Neutrophil (primary cell): ENCODE results near the gene TNS4.

Experiments
- H3K27ac ChIP-seq: fragments of 200-600 bp; sonication (generic); 2 replicates; pipeline ENCODE4 v1.5.1; 2016; ENCODE audit warnings: mild to moderate bottlenecking, moderate library complexity
- H3K27me3 ChIP-seq: fragments of 200-600 bp; sonication (generic); 2 replicates; pipeline ENCODE4 v1.6.0; 2016; ENCODE audit warnings: mild to moderate bottlenecking
- H3K36me3 ChIP-seq: fragments of 200-600 bp; sonication (generic); 2 replicates; pipeline ENCODE4 v1.5.1; 2017
- H3K4me1 ChIP-seq, 2 experiments: fragments of 200-600 bp in 1 of 2; sonication (generic) in 1 of 2; 1 replicate in 1 of 2; 2 replicates in 1 of 2; pipeline versions ENCODE4 v1.5.1 to v1.6.1; 2013 to 2016; ENCODE audit warnings: low read depth in 1 of 2, low read length in 1 of 2, mild to moderate bottlenecking in 1 of 2, moderate library complexity in 1 of 2; ENCODE audit not compliant: control insufficient read depth in 1 of 2, insufficient read depth in 1 of 2
- H3K4me3 ChIP-seq, 2 experiments: fragments of 200-600 bp in 1 of 2; sonication (generic) in 1 of 2; 1 replicate in 1 of 2; 2 replicates in 1 of 2; pipeline ENCODE4 v1.5.1; 2013 to 2016; ENCODE audit warnings: low read depth in 1 of 2, low read length in 1 of 2, mild to moderate bottlenecking in 1 of 2, moderate library complexity in 1 of 2
- H3K9me3 ChIP-seq: fragments of 200-600 bp; sonication (generic); 2 replicates; pipeline ENCODE4 v1.5.1; 2016
- CTCF ChIP-seq: fragments of 200-600 bp; sonication (generic); IDR thresholded peaks from 2 replicates; pipeline ENCODE4 v1.5.1; 2016; ENCODE audit warnings: antibody characterized with exemption

Gene TNS4

GRCh38 chr17:40493697-40494096, 7.7 kb downstream of the TNS4 start:
- no peaks in the 10 kb centered on the region for H3K36me3 ChIP-seq
- H3K4me3 ChIP-seq: no peak overlapping the region
- no peak overlapping the region for H3K27ac ChIP-seq
- H3K4me1 ChIP-seq: no peaks in the 10 kb centered on the region
- no peaks in the 10 kb centered on the region for H3K9me3 ChIP-seq
- no peak for TF ChIP-seq CTCF
- H3K27me3 ChIP-seq: peaks cover 64% of the 10 kb centered on the region

GRCh38 chr17:40491486-40491885, 9.9 kb downstream of the TNS4 start:
- no peaks in the 10 kb centered on the region for H3K9me3 ChIP-seq
- peaks cover 0 to 3% of the 10 kb centered on the region in 2 experiments for H3K4me1 ChIP-seq
- H3K4me3 ChIP-seq: no peak overlapping the region
- H3K27ac ChIP-seq: no peak overlapping the region
- H3K36me3 ChIP-seq: no peaks in the 10 kb centered on the region
- peaks cover 65% of the 10 kb centered on the region for H3K27me3 ChIP-seq
- TF ChIP-seq CTCF: no peak

- Histone ChIP-seq H3K27me3 (peaks cover 66% of the 10 kb centered on the region), H3K4me1 (peaks cover 0 to 3% of the 10 kb centered on the region in 2 experiments), H3K9me3 (no peaks in the 10 kb centered on the region), H3K27ac (no peak overlapping the region), H3K4me3 (no peak overlapping the region), H3K36me3 (no peaks in the 10 kb centered on the region)
- no peak for TF ChIP-seq CTCF
These were observed 10.4 kb downstream of the TNS4 start for GRCh38 chr17:40490982-40491381.

- TF ChIP-seq CTCF: no peak
- peaks cover 0 to 3% of the 10 kb centered on the region in 2 experiments for H3K4me1 ChIP-seq
- no peak overlapping the region for H3K4me3 ChIP-seq
- H3K27me3 ChIP-seq: peaks cover 66% of the 10 kb centered on the region
- no peak overlapping the region for H3K27ac ChIP-seq
- no peaks in the 10 kb centered on the region for H3K36me3 ChIP-seq
- H3K9me3 ChIP-seq: no peaks in the 10 kb centered on the region
These were observed 11.1 kb downstream of the TNS4 start for GRCh38 chr17:40490289-40490853.

GRCh38 chr17:40487371-40488020, 13.9 kb downstream of the TNS4 start:
- no peak overlapping the region for H3K27ac ChIP-seq
- TF ChIP-seq CTCF: no peak
- H3K4me1 ChIP-seq: peaks cover 0 to 3% of the 10 kb centered on the region in 2 experiments
- H3K27me3 ChIP-seq: peaks cover 66% of the 10 kb centered on the region
- no peak overlapping the region for H3K4me3 ChIP-seq
- H3K9me3 ChIP-seq: no peaks in the 10 kb centered on the region
- no peaks in the 10 kb centered on the region for H3K36me3 ChIP-seq
